Activated CD4-positive, alpha-beta memory T cell treated with anti-CD3 and anti-CD28 coated beads for 36 hours (primary cell): ENCODE measurements around the gene MNS1. TPM values are rescaled to one million over a fixed set of nuclear protein-coding genes. Genes with fewer than 3 reads are reported as not detected.
"Not testable (repeated sequence)": the region's sequence is repeated elsewhere in the genome, so short reads cannot be mapped to it uniquely, and the experiment has no call there.

Source experiments
- CTCF ChIA-PET: fragments of 350-600 bp; sonication (Branson Sonifier 250); formaldehyde crosslinking; loops from one replicate; lab custom pipeline; 2021; ENCODE audit warnings: antibody characterized with exemption, inconsistent platforms; lab: Charles Lee
- POLR2A ChIA-PET: fragments of 350-600 bp; sonication (Branson Sonifier 250); formaldehyde crosslinking; loops from one replicate; lab custom pipeline; 2021; ENCODE audit warnings: antibody characterized with exemption; lab: Charles Lee
- DNase-seq: peaks from one replicate; pipeline ENCODE4 v3.0.0-alpha.2; 2020
- H3K27ac Mint-ChIP-seq: one replicate; pipeline ENCODE4 v1.8.0; 2021; ENCODE audit warnings: mixed read lengths
- H3K27me3 Mint-ChIP-seq: one replicate; pipeline ENCODE4 v1.8.0; 2021; ENCODE audit warnings: mixed read lengths
- H3K36me3 Mint-ChIP-seq: one replicate; pipeline ENCODE4 v1.8.0; 2021; ENCODE audit warnings: mixed read lengths
- H3K4me1 Mint-ChIP-seq: one replicate; pipeline ENCODE4 v1.8.0; 2021; ENCODE audit warnings: low read depth, mixed read lengths
- H3K4me3 Mint-ChIP-seq: one replicate; pipeline ENCODE4 v1.8.0; 2021; ENCODE audit warnings: mild to moderate bottlenecking, mixed read lengths
- H3K9me3 Mint-ChIP-seq: one replicate; pipeline ENCODE4 v1.8.0; 2021; ENCODE audit warnings: mixed read lengths
- intact Hi-C: fragments of 100-400 bp; cut with micrococcal nuclease; formaldehyde crosslinking; loops from one replicate; pipeline ENCODE4 v1.15.1; 2023
- total RNA-seq, 2 experiments: library from RNA; stranded (reverse); gene quantifications; one replicate each; pipeline ENCODE4 v1.2.3, GENCODE V29; 2021

MNS1 gene, protein sequence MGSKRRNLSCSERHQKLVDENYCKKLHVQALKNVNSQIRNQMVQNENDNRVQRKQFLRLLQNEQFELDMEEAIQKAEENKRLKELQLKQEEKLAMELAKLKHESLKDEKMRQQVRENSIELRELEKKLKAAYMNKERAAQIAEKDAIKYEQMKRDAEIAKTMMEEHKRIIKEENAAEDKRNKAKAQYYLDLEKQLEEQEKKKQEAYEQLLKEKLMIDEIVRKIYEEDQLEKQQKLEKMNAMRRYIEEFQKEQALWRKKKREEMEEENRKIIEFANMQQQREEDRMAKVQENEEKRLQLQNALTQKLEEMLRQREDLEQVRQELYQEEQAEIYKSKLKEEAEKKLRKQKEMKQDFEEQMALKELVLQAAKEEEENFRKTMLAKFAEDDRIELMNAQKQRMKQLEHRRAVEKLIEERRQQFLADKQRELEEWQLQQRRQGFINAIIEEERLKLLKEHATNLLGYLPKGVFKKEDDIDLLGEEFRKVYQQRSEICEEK
- under 1 TPM; 0.10 to 0.36 TPM for total RNA-seq

DNA sequence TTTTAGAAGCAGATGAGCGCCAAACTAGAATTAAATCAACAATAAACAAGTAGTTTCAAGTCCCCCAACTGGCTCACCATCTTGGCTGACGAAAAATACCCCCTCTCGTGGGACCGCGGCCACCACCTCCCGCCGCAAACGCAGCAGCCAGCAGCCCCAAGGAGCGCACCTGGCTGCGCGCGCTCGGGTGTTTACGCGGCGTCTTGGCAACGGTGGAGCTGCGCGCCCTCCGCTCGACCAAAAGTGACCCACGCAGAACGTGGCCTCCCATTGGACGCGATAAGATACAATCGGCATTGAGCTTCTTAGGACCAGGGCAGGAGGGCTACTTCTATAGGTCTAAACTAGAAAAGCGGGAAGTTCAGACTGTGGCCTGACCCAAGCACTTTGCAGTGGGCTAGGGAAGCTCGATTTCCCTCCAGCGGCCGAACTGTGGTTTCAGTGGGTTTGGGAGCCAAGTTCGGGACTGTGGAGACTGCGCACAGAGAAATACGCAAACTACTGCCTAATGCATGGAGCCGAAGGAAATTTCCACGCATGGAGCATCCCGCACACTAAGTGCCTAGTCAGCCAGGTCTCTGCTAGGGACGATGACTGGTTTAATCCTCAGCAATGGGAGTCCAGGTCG is at the start of gene MNS1:
Gene MNS1 (minus strand): TSS at position 245 of the 628 bp plus-strand sequence. CDS start 165 bp downstream, at position 80.
- no peak within 1 kb of the TSS for H3K27ac Mint-ChIP-seq
- H3K4me3 Mint-ChIP-seq, result peak within 1 kb of the TSS; percentile 83
- H3K27me3 Mint-ChIP-seq, result peaks cover 29% of the 10 kb centered on the region
- H3K9me3 Mint-ChIP-seq, result no peaks in the 10 kb centered on the region
- peaks cover 25% of the 10 kb centered on the region for H3K4me1 Mint-ChIP-seq
- DNase-seq, result peak; percentile 87
- POLR2A ChIA-PET, result interaction anchor here (0.6 to 1.0 kb wide), 2 partner anchors 220 to 964 kb away, joined by 3 to 7 read pairs; no protein-coding TSS in a partner anchor
- peaks cover 2% of the 10 kb centered on the region for H3K36me3 Mint-ChIP-seq
- intact Hi-C loops, result loop anchor here (5.0 to 10.0 kb wide), 2 partner anchors 100 to 218 kb away; partner anchors contain the start of gene TEX9
- CTCF ChIA-PET, result interaction anchor here (0.6 to 0.8 kb wide), 2 partner anchors 220 to 1146 kb away, joined by 3 to 4 read pairs; partner anchors contain the start of genes PIGB and PIGBOS1

DNA sequence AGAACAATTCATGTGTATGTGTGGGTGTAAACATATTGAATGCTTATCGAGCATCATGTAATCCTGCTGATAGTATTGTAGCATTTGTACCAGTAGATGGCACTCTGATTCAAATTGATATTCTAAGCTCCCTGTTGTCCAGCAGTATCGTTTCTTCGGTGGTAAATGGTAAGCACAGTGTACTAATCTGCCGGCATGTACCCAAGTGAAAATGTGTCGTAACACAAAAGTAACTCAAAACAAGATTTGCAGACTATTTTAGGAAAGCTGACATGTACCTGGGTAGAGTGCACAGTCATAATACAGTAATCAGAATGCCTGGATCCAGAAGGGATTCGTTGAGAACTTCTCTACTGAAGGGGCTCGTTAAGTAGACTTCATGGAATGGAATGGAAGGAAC is 31.7 kb upstream of the MNS1 start:
- Mint-ChIP-seq H3K27ac (no peak overlapping the region), H3K4me1 (no peaks in the 10 kb centered on the region), H3K9me3 (no peaks in the 10 kb centered on the region), H3K27me3 (peaks cover 10% of the 10 kb centered on the region), H3K36me3 (no peaks in the 10 kb centered on the region), H3K4me3 (no peak overlapping the region)
- ChIA-PET POLR2A (no interaction called here), CTCF (interaction anchor here (0.8 to 9.5 kb wide), 12 partner anchors 9 to 813 kb away, joined by 3 to 209 read pairs (median 4); partner anchors contain the start of gene TCF12)
- intact Hi-C loops, result loop anchor here (1.0 to 10.0 kb wide), 3 partner anchors 373 to 1028 kb away; no protein-coding TSS in a partner anchor
- DNase-seq, result no peak

DNA sequence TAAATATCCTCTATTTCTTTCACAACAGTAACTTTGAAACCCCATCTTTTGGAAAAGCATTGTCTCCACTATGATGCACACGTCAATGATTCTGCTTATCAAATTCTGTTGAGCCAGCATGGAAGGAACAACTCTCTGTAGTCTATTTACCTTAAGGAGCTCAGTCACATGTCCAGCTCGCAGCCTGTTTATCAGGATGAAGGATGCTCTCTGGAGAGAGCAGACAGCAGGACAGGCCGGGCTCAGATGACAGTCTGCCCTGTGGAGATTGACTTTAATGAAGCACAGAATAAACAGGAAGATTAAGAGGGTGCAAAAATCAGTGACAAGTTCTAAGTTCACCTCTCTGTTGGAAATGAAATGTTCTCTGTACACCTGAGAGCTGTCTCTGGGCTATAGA is 30.6 kb upstream of the MNS1 start:
- DNase-seq, result no peak
- no peaks in the 10 kb centered on the region for H3K36me3 Mint-ChIP-seq
- H3K27me3 Mint-ChIP-seq, result peaks cover 10% of the 10 kb centered on the region
- no peaks in the 10 kb centered on the region for H3K4me1 Mint-ChIP-seq
- H3K9me3 Mint-ChIP-seq, result no peaks in the 10 kb centered on the region
- intact Hi-C loops, result loop anchor here (10.0 kb wide), 1 partner anchor 1029 kb away; no protein-coding TSS in a partner anchor
- CTCF ChIA-PET, result interaction anchor here (1.0 to 9.5 kb wide), 3 partner anchors 184 to 810 kb away, joined by 3 to 209 read pairs (median 22); no protein-coding TSS in a partner anchor
- H3K4me3 Mint-ChIP-seq, result no peak overlapping the region
- H3K27ac Mint-ChIP-seq, result no peak overlapping the region
- POLR2A ChIA-PET, result no interaction called here

DNA sequence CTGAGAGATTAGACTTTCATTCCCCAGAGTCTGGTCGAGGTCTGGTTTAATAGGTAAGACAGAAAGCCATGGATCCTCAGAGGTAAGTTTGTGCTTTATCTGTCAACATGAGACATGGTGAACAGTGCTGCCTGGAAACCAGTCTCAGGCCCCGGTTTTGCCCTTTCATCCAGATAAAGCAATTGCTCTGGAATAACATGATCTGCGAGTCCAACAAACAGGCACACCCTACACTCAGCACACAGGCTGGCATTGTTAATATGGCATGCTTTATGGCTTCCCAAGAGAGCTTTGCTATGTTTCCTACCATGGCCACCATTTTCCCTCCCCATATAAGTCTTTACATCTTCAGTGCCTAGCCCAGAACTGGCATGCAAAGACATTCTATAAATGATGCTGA is 30.1 kb upstream of the MNS1 start:
- ChIA-PET CTCF (interaction anchor here (1.0 to 9.5 kb wide), 4 partner anchors 185 to 811 kb away, joined by 3 to 209 read pairs (median 12); no protein-coding TSS in a partner anchor), POLR2A (no interaction called here)
- no peaks in the 10 kb centered on the region for H3K9me3 Mint-ChIP-seq
- no peaks in the 10 kb centered on the region for H3K36me3 Mint-ChIP-seq
- H3K4me1 Mint-ChIP-seq, result no peaks in the 10 kb centered on the region
- H3K4me3 Mint-ChIP-seq, result no peak overlapping the region
- no peak overlapping the region for H3K27ac Mint-ChIP-seq
- no peak for DNase-seq
- peaks cover 10% of the 10 kb centered on the region for H3K27me3 Mint-ChIP-seq
- intact Hi-C loops, result loop anchor here (10.0 kb wide), 1 partner anchor 1030 kb away; no protein-coding TSS in a partner anchor

DNA sequence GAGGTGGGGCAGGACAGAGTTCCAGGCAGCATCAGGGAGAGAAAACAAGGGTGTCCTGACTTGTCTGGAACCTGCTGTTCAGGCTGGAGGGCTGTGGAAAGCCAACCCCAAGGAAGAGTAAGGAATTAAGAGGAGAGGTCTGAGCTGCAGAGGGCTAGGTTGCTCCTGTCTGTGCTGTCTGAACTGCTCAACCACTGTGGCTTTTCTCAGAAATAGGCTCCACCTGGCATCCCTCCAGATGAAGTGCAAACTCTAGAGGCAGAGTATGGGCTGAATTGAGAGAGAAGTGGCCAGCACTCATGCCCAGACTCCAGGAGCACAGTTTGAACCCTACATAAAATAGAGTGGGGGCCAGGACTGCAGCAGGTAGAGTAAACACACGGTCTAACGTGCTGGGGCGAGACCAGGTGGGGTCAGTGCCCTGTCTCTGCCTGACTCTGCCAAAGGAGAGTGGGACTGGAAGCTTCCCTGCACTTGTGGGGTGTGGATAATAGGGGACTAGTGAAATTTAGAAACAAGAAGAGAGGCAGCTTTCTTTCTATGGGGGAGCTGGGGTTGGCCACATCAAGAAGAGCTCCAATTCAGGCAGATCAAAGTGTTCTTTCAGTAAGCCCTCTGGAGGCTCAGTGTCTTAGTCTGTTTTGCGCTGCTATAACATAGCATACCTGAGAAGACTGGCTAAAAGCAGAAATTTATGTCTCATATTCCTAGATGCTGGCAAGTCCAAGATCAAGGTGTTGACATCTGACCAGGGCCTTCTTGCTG is 28.0 kb upstream of the MNS1 start:
- H3K4me1 Mint-ChIP-seq, result no peaks in the 10 kb centered on the region
- ChIA-PET POLR2A (no interaction called here), CTCF (interaction anchor here (0.7 to 9.5 kb wide), 7 partner anchors 10 to 1035 kb away, joined by 3 to 209 read pairs (median 11); no protein-coding TSS in a partner anchor)
- H3K9me3 Mint-ChIP-seq, result no peaks in the 10 kb centered on the region
- no peaks in the 10 kb centered on the region for H3K36me3 Mint-ChIP-seq
- intact Hi-C loops, result loop anchor here (10.0 kb wide), 1 partner anchor 1032 kb away; no protein-coding TSS in a partner anchor
- H3K27ac Mint-ChIP-seq, result no peak overlapping the region
- no peak for DNase-seq
- H3K27me3 Mint-ChIP-seq, result peaks cover 4% of the 10 kb centered on the region
- no peak overlapping the region for H3K4me3 Mint-ChIP-seq

DNA sequence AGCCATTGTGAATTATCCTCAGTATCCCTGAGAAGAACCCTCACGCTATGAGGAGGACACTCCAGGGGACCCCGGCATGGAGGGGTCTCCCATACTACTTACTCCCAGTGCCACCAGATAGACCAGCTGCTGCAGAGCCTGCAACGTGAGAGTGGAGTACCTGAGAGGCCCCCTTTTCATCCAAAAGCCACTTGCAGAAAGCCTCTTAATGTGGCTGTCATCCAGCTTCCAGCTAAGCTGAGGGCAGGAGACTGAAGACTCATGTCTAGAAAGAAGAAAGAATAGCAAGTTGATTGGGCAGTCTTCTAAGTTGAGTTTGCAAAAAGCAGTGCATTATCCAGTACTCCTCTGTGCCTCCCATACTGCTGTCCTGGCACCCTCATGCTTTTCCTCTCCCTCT is 27.3 kb upstream of the MNS1 start:
- Mint-ChIP-seq H3K36me3 (no peaks in the 10 kb centered on the region), H3K9me3 (no peaks in the 10 kb centered on the region), H3K27me3 (peaks cover 4% of the 10 kb centered on the region), H3K4me3 (no peak overlapping the region), H3K4me1 (no peaks in the 10 kb centered on the region), H3K27ac (no peak overlapping the region)
- ChIA-PET POLR2A (no interaction called here), CTCF (interaction anchor here (0.7 to 9.5 kb wide), 10 partner anchors 10 to 814 kb away, joined by 3 to 209 read pairs (median 5); no protein-coding TSS in a partner anchor)
- intact Hi-C loops, result loop anchor here (10.0 kb wide), 1 partner anchor 1033 kb away; no protein-coding TSS in a partner anchor
- DNase-seq, result no peak

DNA sequence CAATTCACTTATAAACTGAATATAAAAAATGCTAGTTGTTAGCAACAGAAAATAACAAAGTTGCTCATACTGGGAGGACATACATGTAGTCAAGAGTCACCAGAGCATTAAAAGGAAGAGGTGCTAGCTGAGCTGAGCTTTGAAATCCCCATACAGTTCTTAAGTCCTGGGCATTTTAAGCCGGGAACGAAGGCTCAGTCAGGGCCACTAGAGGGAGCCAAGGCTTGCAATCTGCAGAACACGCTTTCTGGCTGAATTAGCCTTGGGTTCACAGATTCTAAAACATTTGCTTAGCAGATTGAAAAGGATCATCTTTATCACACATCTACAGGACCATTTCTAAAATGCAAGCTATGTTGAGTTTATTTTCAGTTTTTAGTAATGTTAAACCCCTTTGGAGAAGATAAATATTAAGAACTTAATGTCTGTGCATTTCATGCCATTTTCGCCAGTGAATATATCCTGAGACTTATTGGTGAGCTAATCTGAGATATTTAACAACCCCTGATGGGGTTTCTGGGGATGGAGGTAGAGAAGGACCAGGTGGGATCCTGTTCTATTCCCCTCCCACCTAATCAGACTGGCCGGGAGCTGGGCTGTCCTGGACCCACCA is 26.3 kb upstream of the MNS1 start:
- no peaks in the 10 kb centered on the region for H3K9me3 Mint-ChIP-seq
- no peaks in the 10 kb centered on the region for H3K36me3 Mint-ChIP-seq
- no peak overlapping the region for H3K27ac Mint-ChIP-seq
- H3K27me3 Mint-ChIP-seq, result peaks cover 2% of the 10 kb centered on the region
- POLR2A ChIA-PET, result no interaction called here
- CTCF ChIA-PET, result interaction anchor here (0.6 to 9.5 kb wide), 33 partner anchors 9 to 1038 kb away, joined by 3 to 209 read pairs (median 4); no protein-coding TSS in a partner anchor
- DNase-seq, result peak; percentile 69
- intact Hi-C loops, result loop anchor here (1.0 to 10.0 kb wide), 2 partner anchors 378 to 1034 kb away; no protein-coding TSS in a partner anchor
- H3K4me1 Mint-ChIP-seq, result no peaks in the 10 kb centered on the region
- no peak overlapping the region for H3K4me3 Mint-ChIP-seq

DNA sequence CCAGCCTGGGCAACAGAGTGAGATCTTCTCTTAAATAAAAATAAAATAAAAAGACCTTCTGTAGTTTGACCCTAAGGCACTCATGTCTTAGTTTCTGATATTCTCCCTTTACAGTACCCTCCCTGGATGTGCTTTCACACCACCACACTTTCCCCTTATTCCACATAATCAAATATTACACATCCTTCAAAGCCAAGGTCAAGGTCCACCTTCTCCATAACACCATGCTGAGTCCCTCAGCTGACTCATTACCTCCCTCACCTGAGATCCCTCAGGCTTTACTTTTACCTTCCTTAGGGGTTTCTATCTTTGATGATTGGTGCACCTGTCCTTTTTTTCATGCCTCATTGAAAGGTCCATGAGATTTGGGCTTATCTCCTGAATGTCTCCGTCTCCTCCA is 25.5 kb upstream of the MNS1 start:
- no peaks in the 10 kb centered on the region for H3K9me3 Mint-ChIP-seq
- no peak for DNase-seq
- intact Hi-C loops, result loop anchor here (10.0 kb wide), 1 partner anchor 1034 kb away; no protein-coding TSS in a partner anchor
- no peak overlapping the region for H3K4me3 Mint-ChIP-seq
- CTCF ChIA-PET, result interaction anchor here (0.6 to 9.5 kb wide), 28 partner anchors 8 to 1038 kb away, joined by 3 to 209 read pairs (median 4); no protein-coding TSS in a partner anchor
- H3K36me3 Mint-ChIP-seq, result no peaks in the 10 kb centered on the region
- H3K4me1 Mint-ChIP-seq, result no peaks in the 10 kb centered on the region
- peaks cover 2% of the 10 kb centered on the region for H3K27me3 Mint-ChIP-seq
- POLR2A ChIA-PET, result no interaction called here
- H3K27ac Mint-ChIP-seq, result no peak overlapping the region

DNA sequence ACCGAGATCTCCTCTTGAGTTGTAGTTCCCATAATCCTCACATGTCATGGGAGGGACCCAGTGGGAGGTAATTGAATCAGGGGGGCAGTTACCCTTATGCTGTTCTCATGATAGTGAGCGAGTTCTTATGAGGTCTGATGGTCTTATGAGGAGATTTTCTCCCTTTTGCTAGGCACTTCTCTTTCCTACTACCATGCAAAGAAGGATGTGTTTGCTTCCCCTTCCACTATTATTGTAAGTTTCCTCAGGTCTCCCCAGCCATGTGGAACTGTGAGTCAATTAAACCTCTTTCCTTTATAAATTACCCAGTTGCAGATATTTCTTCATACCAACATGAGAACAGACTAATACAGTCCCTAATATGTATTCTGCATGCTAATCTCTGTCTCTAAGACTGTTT is 21.3 kb upstream of the MNS1 start:
- H3K36me3 Mint-ChIP-seq, H3K9me3 Mint-ChIP-seq, H3K27me3 Mint-ChIP-seq, H3K4me3 Mint-ChIP-seq, H3K27ac Mint-ChIP-seq, DNase-seq, intact Hi-C loops, H3K4me1 Mint-ChIP-seq, POLR2A ChIA-PET: not testable (repeated sequence)
- CTCF ChIA-PET, result interaction anchor here (1.0 kb wide), 1 partner anchor 11 kb away, joined by 3 read pairs; no protein-coding TSS in a partner anchor

DNA sequence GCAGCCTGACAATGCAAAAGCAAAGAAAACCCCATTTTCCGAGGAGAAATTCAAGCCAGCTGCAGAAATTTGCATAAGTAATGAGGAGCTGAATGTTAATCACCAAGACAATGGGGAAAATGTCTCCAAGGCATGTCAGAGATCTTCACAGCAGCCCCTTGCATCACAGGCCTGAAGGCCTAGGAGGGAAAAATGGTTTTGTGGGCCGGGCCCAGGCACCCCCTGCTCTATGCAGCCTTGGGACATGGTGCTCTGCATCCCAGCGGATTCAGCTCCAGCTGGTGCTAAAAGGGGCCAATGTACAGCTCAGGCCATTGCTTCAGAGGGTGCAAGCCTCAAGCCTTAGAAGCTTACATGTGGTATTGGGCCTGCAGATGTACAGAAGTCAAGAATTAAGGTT is 20.5 kb upstream of the MNS1 start:
- DNase-seq, H3K27ac Mint-ChIP-seq, H3K36me3 Mint-ChIP-seq, intact Hi-C loops, POLR2A ChIA-PET, H3K4me1 Mint-ChIP-seq, H3K27me3 Mint-ChIP-seq, H3K4me3 Mint-ChIP-seq, CTCF ChIA-PET, H3K9me3 Mint-ChIP-seq: not testable (repeated sequence)
